GM12878 (cell line): Measurements from ENCODE around the gene CTSW. TPM values are rescaled to one million over a fixed set of nuclear protein-coding genes. Genes with fewer than 3 reads are reported as not detected.

ENCODE experiments used
- ATAC-seq: fragments of 200-7000 bp; cut with Tn5 transposase; 3 replicates; pipeline ENCODE4 v1.9.1; 2020; ENCODE audit warnings: mild to moderate bottlenecking, moderate library complexity
- BruUV-seq: library from RNA; stranded (reverse); fragments of 400-500 nt; replicated peaks from 2 replicates; lab custom pipeline; 2021; lab: Mats Ljungman, UMichigan
- CTCF ChIA-PET: fragments of 300-600 bp; sonication (Branson Sonifier 250); formaldehyde crosslinking; extraction: SDS; loops from one replicate; lab custom pipeline; 2021; ENCODE audit warnings: inconsistent platforms; lab: Yijun Ruan, JAX
- POLR2A ChIA-PET: fragments of 350-600 bp; formaldehyde crosslinking; extraction: SDS; loops from one replicate; lab custom pipeline; 2021; ENCODE audit warnings: inconsistent platforms; lab: Charles Lee
- RAD21 ChIA-PET: fragments of 300-600 bp; sonication (Branson Sonifier 250); formaldehyde crosslinking; loops from one replicate; lab custom pipeline; 2023; ENCODE audit warnings: antibody characterized with exemption; ENCODE audit not compliant: unreplicated experiment; lab: Charles Lee
- SMC1A ChIA-PET: fragments of 300-600 bp; sonication (Branson Sonifier 250); formaldehyde crosslinking; loops from one replicate; lab custom pipeline; 2023; ENCODE audit not compliant: unreplicated experiment, uncharacterized antibody; lab: Charles Lee
- DNase-seq: peaks from one replicate; pipeline ENCODE4 v3.0.0-alpha.2; 2011; ENCODE audit warnings: low read depth, low spot score
- FAIRE-seq: peaks from 3 replicates; lab custom pipeline; 2011; peaks lifted over from hg19 to GRCh38; lab: Jason Lieb, UNC
- H2AFZ ChIP-seq: 2 replicates; pipeline ENCODE4 v1.6.0; 2011; ENCODE audit warnings: low read depth, low read length, control low read depth; ENCODE audit not compliant: control insufficient read depth
- H3K27ac ChIP-seq: 2 replicates; pipeline ENCODE4 v1.5.1; 2011; ENCODE audit warnings: control low read depth; ENCODE audit not compliant: control insufficient read depth, insufficient read depth
- H3K27me3 ChIP-seq, 2 experiments: replicated peaks in 1 of 2; 2 replicates each; pipeline versions ENCODE4 v1.6.0 to v1.6.1; 2011; ENCODE audit warnings: low read length in 1 of 2; ENCODE audit not compliant: control insufficient read depth in 2 of 2, insufficient read depth in 2 of 2
- H3K36me3 ChIP-seq, 2 experiments: 2 replicates each; pipeline ENCODE4 v1.5.1; 2011; ENCODE audit warnings: low read length in 1 of 2; ENCODE audit not compliant: control insufficient read depth in 2 of 2, insufficient read depth in 2 of 2
- H3K4me1 ChIP-seq: 2 replicates; pipeline ENCODE4 v1.6.1; 2011; ENCODE audit warnings: mild to moderate bottlenecking, low read length, moderate library complexity, mixed read lengths; ENCODE audit not compliant: control insufficient read depth, insufficient read depth
- H3K4me2 ChIP-seq: 2 replicates; pipeline ENCODE4 v1.6.0; 2011; ENCODE audit warnings: control low read depth; ENCODE audit not compliant: control insufficient read depth, insufficient read depth
- H3K4me3 ChIP-seq: fragments of 200-600 bp; sonication (generic); 2 replicates; pipeline ENCODE4 v1.5.1; 2016
- H3K79me2 ChIP-seq: 2 replicates; pipeline ENCODE4 v1.6.0; 2011; ENCODE audit warnings: low read length; ENCODE audit not compliant: control insufficient read depth, insufficient read depth
- H3K9ac ChIP-seq: 2 replicates; pipeline ENCODE4 v1.8.0; 2011; ENCODE audit warnings: low read length, control low read depth, mixed read lengths; ENCODE audit not compliant: control insufficient read depth, insufficient read depth
- H3K9me3 ChIP-seq: replicated peaks from 3 replicates; pipeline ENCODE4 v1.5.1; 2011; ENCODE audit warnings: mild to moderate bottlenecking, low read length; ENCODE audit not compliant: control insufficient read depth, insufficient read depth
- H4K20me1 ChIP-seq: 2 replicates; pipeline ENCODE4 v1.6.0; 2011; ENCODE audit not compliant: control insufficient read depth, insufficient read depth
- CREM ChIP-seq: IDR thresholded peaks from 2 replicates; pipeline ENCODE4 v1.6.1; 2014; ENCODE audit warnings: antibody characterized with exemption, low read depth
- CUX1 ChIP-seq: IDR thresholded peaks from 2 replicates; pipeline ENCODE4 v1.6.1; 2012; ENCODE audit warnings: improper control_type of control experiment, low read depth, low read length; ENCODE audit not compliant: insufficient replicate concordance
- FOS ChIP-seq: IDR thresholded peaks from 3 replicates; pipeline ENCODE4 v1.6.1; 2011; ENCODE audit warnings: borderline replicate concordance; ENCODE audit not compliant: insufficient read length; ENCODE audit errors: extremely low read depth
- JUND ChIP-seq: IDR thresholded peaks from 2 replicates; pipeline ENCODE4 v1.6.1; 2012; ENCODE audit warnings: low read depth, mild to moderate bottlenecking, low read length, improper control_type of control experiment, moderate library complexity
- MYC ChIP-seq: IDR thresholded peaks from 2 replicates; pipeline ENCODE4 v1.6.1; 2011; ENCODE audit warnings: mild to moderate bottlenecking, low read length, moderate library complexity, inconsistent platforms; ENCODE audit not compliant: insufficient read depth, insufficient replicate concordance, insufficient read length, severe bottlenecking
- PAX8 ChIP-seq: fragments of 450-650 bp; IDR thresholded peaks from 2 replicates; pipeline ENCODE4 v1.6.1; 2017; ENCODE audit warnings: mild to moderate bottlenecking, moderate library complexity
- PKNOX1 ChIP-seq: fragments of 450-650 bp; IDR thresholded peaks from 2 replicates; pipeline ENCODE4 v1.6.1; 2016; ENCODE audit warnings: mild to moderate bottlenecking
- RELB ChIP-seq: fragments of 450-650 bp; IDR thresholded peaks from 2 replicates; pipeline ENCODE4 v1.6.1; 2017; ENCODE audit warnings: low read depth, mild to moderate bottlenecking, moderate library complexity
- SPI1 ChIP-seq: IDR thresholded peaks from 2 replicates; pipeline ENCODE4 v1.6.1; 2011; ENCODE audit warnings: low read depth, mild to moderate bottlenecking, low read length, moderate library complexity, borderline replicate concordance; ENCODE audit not compliant: insufficient read depth
- ZNF24 ChIP-seq: fragments of 450-650 bp; IDR thresholded peaks from 2 replicates; pipeline ENCODE4 v1.6.1; 2017; ENCODE audit warnings: antibody characterized with exemption, mild to moderate bottlenecking
- ZNF384 ChIP-seq: IDR thresholded peaks from 2 replicates; pipeline ENCODE4 v1.6.1; 2012; ENCODE audit warnings: low read depth, mild to moderate bottlenecking, low read length, improper control_type of control experiment, borderline replicate concordance
- WGBS: methylation state at CpG from one replicate; pipeline ENCODE4 v1.1.6; 2016; ENCODE audit warnings: low lambda C conversion rate; ENCODE audit not compliant: insufficient replicate concordance, insufficient coverage; ENCODE audit errors: missing lambda C conversion rate; 5-methylcytosine and 5-hydroxymethylcytosine counted together
- in situ Hi-C: fragments of 300-500 bp; cut with MboI; formaldehyde crosslinking; loops from 9 replicates; pipeline ENCODE4 v1.14.3; 2018; ENCODE audit warnings: mixed read lengths
- intact Hi-C: fragments of 100-400 bp; cut with micrococcal nuclease; formaldehyde crosslinking; loops from one replicate; pipeline ENCODE4 v1.14.2; 2022; ENCODE audit not compliant: unreplicated experiment
- polyA plus RNA-seq, 11 experiments: library from polyadenylated mRNA; depleted of rRNA in 4 of 11; unstranded in 6 of 11; stranded (reverse) in 5 of 11; fragments of >200 nt; fragmentation: Nextera tagmentation in 4 of 11; fragmentation: Illumina TruSeq in 1 of 11; extraction: Ambion mirVana in 4 of 11; extraction: Trizol in 1 of 11; gene quantifications; 1 replicate in 1 of 11; 2 replicates in 10 of 11; pipeline versions ENCODE4 v1.2.1 to v1.2.3, GENCODE V29; 2011 to 2016; ENCODE audit warnings: inconsistent platforms in 2 of 11, missing spikeins in 2 of 11, low read depth in 1 of 11
- total RNA-seq, 4 experiments: library from RNA; depleted of rRNA in 3 of 4; stranded (reverse); fragments of >200 nt in 3 of 4; fragmentation: Illumina TruSeq in 1 of 4; extraction: Trizol in 1 of 4; gene quantifications; 2 replicates each; pipeline versions ENCODE4 v1.2.1 to v1.2.3, GENCODE V29; 2013 to 2021
- TF ChIP-seq, protein P1 (sequence below): IDR thresholded peaks from 2 replicates; pipeline ENCODE4 v1.6.1; 2012; ENCODE audit warnings: low read depth, low read length, improper control_type of control experiment

CTSW gene
- total and polyA plus RNA-seq, 10 of the 15 experiments (the other 5 are each of a cell fraction or from before 2014, with no cell fraction given) = 0.53 to 12.0 (median 1.7) TPM

GRCh38 chr11:65899356-65900124 is 19.9 kb downstream of the CTSW start:
- peak overlapping the region; percentile 64 for H2AFZ ChIP-seq
- POLR2A ChIA-PET = interaction anchor here (1.2 to 4.9 kb wide), 5 partner anchors 8 to 63 kb away, joined by 6 to 67 read pairs (median 15); partner anchors contain the start of genes CCDC85B, FIBP and MUS81
- no TSS peak for BruUV-seq
- TF ChIP-seq ZNF24 (no peak), JUND (no peak), CREM (no peak), RELB (no peak), PKNOX1 (no peak), PAX8 (no peak), SPI1 (no peak), FOS (no peak), ZNF384 (no peak), CUX1 (no peak), MYC (no peak)
- TF ChIP-seq, protein P1, sequence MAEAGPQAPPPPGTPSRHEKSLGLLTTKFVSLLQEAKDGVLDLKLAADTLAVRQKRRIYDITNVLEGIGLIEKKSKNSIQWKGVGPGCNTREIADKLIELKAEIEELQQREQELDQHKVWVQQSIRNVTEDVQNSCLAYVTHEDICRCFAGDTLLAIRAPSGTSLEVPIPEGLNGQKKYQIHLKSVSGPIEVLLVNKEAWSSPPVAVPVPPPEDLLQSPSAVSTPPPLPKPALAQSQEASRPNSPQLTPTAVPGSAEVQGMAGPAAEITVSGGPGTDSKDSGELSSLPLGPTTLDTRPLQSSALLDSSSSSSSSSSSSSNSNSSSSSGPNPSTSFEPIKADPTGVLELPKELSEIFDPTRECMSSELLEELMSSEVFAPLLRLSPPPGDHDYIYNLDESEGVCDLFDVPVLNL = no peak

More at GRCh38 chr11:65899356-65900124, 19.9 kb downstream of the CTSW start:
- Histone ChIP-seq H3K4me1 (0 out of 2 replicates have a peak, but pooled peaks cover 6% of the 10 kb centered on the region), H3K4me3 (peak overlapping the region; percentile 84), H3K27ac (peak overlapping the region; percentile 9; the same call in 1 of the 2 replicates), H3K36me3 (no peaks in the 10 kb centered on the region), H4K20me1 (no peaks in the 10 kb centered on the region), H3K9me3 (no peaks in the 10 kb centered on the region), H3K9ac (peak overlapping the region; percentile 3), H3K79me2 (peaks cover 9% of the 10 kb centered on the region), H3K4me2 (peak overlapping the region; percentile 86), H3K27me3 (no peaks in the 10 kb centered on the region; a peak in 1 of 4 replicates)
- FAIRE-seq (no peak), DNase-seq (no peak), ATAC-seq (peak; percentile 51)
- in situ Hi-C loops = no loop called here
- ChIA-PET SMC1A (interaction anchor here (0.9 to 5.6 kb wide), 3 partner anchors 11 to 15 kb away, joined by 3 to 47 read pairs (median 4); partner anchors contain the start of genes CCDC85B and FIBP), CTCF (interaction anchor here (0.6 to 6.5 kb wide), 5 partner anchors 10 to 88 kb away, joined by 3 to 67 read pairs (median 7); partner anchors contain the start of genes CCDC85B, FIBP and MUS81), RAD21 (interaction anchor here (0.8 to 1.8 kb wide), 4 partner anchors 10 to 119 kb away, joined by 3 to 20 read pairs (median 6); partner anchors contain the start of genes AP5B1, CCDC85B and FIBP)
- WGBS = 2% methylated on average over 73 of the region's 78 CpGs
- intact Hi-C loops = loop anchor here (10.0 kb wide), 1 partner anchor 235 kb away; no protein-coding TSS in a partner anchor
